ENCODE data around the gene OR5AP2.
"Not testable (repeated sequence)": the region's sequence is repeated elsewhere in the genome, so short reads cannot be mapped to it uniquely, and the experiment has no call there.

The OR5AP2 gene

GRCh38 chr11:56642339-56642738, at the start of gene OR5AP2:
Gene OR5AP2 (minus strand): TSS chr11:56642439. CDS start chr11:56642439, 0 bp downstream.
- no peak for DNase-seq

- DNase-seq: not testable (repeated sequence)
Observed at GRCh38 chr11:56691179-56691578, 48.9 kb upstream of the OR5AP2 start.

- no peak for DNase-seq
Observed at GRCh38 chr11:56688554-56689100, 46.4 kb upstream of the OR5AP2 start.

- DNase-seq: no peak
Observed at GRCh38 chr11:56670984-56671383, 28.7 kb upstream of the OR5AP2 start.

- no peak for DNase-seq
Observed at GRCh38 chr11:56663386-56663785, 21.1 kb upstream of the OR5AP2 start, which contains the start of gene OR5AR1. Gene OR5AR1 (plus strand): TSS chr11:56663686. CDS start chr11:56663686, 0 bp downstream.

- no peak for DNase-seq
Observed at GRCh38 chr11:56659755-56660154, 17.5 kb upstream of the OR5AP2 start.

GRCh38 chr11:56637500-56637899, 4.7 kb downstream of the OR5AP2 start:
- no peak for DNase-seq

GRCh38 chr11:56636861-56637260, 5.4 kb downstream of the OR5AP2 start:
- DNase-seq: no peak

- DNase-seq: no peak
Observed at GRCh38 chr11:56632329-56632728, 9.9 kb downstream of the OR5AP2 start.

GRCh38 chr11:56625946-56626345, 16.3 kb downstream of the OR5AP2 start:
- DNase-seq: no peak

GRCh38 chr11:56624661-56625110, 17.6 kb downstream of the OR5AP2 start:
- DNase-seq: no peak

GRCh38 chr11:56611174-56611573, 31.1 kb downstream of the OR5AP2 start:
- DNase-seq: no peak

GRCh38 chr11:56592088-56592717, 50.0 kb downstream of the OR5AP2 start:
- not testable (repeated sequence) for DNase-seq

Data from NCI-H774 (cell line).